HG02973 (cell line): ENCODE measurements around the gene ZNF219.

Source experiments
- ATAC-seq: cut with Tn5 transposase; IDR thresholded peaks from one replicate; pipeline ENCODE4 v1.9.1; 2021; ENCODE audit warnings: moderate library complexity; ENCODE audit not compliant: unreplicated experiment

The ZNF219 gene

DNA sequence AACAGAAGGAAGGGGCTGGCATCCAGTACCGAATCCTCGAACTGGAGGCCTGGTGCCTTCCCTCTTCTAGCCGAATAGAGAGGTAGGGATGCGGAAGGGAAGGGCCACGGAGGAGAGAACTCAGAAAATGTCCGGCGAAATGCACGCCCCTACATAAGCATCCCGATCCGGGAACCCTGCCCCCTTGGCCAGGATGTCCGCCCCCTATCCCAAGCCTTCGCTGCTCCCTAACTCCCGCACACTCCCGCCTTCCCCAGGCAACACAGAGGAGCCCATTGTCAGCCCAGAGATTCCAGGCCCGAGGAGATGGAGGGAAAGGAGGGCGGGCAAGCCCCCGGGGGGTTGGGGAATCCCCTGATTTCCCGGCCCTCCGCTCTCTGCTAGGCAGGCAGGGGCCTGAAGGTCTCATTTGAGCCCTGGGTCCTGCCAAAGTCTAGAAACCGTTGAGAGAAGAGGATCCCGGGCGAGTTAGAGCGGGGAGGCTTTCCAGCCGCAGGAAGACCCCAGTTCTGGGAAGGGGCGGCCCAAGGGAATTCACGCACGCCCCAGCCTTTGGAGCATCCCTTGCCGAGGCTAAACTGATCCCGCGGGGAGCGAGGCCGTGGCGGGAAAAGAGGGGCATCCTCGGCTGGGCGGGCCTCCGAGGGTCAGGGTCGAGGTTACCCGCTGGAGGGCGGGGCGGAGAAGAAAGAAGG, 28.9 kb downstream of the ZNF219 start:
- no peak for ATAC-seq

GRCh38 chr14:21068521-21069387, 29.7 kb downstream of the ZNF219 start:
- no peak for ATAC-seq

- no peak for ATAC-seq
Measured at GRCh38 chr14:21066882-21067502, 31.5 kb downstream of the ZNF219 start.

DNA sequence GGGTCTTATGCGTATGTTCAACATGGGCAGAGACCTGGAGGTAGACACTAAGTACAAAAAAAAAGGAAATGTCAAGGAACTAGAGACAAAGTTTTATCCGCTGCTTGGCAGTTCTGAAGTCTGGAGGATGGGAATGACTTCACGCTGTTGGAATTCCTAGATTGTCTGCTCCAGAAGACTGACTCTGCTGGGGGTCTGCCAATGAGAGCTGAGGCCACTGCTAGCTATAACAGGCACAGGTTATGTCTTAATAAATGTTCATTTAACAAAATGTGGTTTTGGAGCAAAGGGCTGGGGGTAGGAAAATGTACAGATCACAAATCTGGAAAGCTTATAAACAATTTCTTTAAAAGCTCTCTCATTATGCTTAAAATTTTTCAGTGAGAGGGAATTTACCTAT, 35.0 kb downstream of the ZNF219 start:
- ATAC-seq, result no peak

DNA sequence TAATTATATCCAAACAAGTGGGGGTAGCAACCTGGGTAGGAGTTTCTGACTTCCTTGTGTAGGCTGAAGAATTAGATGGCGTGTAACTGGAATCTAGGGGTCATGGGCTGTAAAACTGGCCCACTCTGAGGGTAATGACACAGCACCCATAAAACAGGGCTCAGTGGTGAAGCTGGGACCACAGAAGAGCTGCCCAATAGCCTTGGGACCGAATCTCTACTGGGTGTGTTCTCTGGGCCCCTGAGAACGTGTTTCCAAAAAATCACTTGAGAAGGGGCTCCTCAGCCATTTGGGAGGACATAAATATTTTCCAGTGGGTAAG, 37.1 kb downstream of the ZNF219 start:
- no peak for ATAC-seq

DNA sequence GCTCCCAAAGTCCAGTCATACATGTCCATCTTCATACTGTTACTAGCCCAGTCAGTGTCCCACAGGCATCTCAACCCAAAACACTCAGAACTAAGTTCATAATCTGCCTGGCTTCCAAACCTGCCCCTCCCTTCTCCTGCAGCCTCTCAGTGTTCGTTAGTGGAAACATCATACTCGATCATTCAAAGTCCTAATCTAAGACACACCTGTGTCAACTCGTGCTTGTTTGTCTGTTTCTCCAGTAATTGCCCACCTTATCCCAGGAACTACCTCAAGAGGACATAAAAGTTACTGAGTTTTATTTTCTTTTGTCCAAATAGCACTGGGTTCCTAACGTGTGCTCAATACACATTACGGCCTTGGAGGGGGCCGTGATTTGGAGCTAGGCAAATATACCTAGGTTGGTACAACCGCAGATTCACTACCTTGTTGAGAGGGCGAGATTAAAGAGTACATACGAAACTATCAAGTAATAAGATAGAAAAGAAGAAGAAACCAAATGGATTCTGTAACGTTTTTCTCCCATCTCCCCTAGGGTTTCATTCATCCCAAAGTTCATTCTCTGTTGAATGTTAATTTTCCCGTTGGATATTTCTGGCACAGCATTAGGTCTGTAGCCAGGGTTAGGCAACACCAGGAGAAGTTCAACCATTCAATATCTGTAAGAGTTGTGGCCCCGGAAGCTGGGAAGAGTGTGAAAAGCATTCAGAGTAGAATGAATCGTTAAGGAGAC, 37.7 kb downstream of the ZNF219 start:
- no peak for ATAC-seq

DNA sequence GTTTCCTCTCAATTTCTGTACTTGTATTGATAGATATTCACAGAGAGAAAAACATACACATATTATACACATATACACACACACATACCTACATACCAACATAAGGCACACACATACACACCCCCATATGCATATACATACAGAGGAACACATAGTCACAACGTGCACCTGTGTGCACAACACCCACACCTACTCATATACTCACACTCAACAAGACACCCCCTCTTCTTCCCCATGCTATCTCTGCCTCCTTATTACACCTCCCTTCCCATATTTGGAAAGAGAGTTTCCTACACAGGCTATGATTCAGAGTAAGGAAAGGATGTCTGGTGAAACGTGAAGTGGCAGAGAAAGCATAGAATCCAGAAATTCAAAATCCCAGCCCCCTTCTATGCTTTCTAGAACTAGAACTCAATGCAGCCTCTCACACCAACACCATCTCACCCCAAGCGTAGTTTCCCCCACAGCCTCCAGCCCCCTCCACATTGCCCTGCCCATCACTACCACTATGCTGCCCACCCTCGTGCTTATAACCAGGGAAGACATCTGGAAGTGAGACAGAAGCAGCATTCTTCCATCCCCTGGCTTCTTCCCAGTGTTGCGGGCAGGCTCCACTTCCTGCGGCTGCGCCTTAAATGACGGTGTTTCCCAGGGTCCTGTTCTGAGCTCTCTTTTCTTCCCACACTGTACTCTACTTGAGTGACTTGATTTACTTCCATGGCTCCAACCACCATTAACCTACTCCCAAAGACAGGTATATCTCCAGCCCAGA, 38.4 kb downstream of the ZNF219 start:
- no peak for ATAC-seq

GRCh38 chr14:21058903-21059302, 39.6 kb downstream of the ZNF219 start:
- ATAC-seq, result no peak

DNA sequence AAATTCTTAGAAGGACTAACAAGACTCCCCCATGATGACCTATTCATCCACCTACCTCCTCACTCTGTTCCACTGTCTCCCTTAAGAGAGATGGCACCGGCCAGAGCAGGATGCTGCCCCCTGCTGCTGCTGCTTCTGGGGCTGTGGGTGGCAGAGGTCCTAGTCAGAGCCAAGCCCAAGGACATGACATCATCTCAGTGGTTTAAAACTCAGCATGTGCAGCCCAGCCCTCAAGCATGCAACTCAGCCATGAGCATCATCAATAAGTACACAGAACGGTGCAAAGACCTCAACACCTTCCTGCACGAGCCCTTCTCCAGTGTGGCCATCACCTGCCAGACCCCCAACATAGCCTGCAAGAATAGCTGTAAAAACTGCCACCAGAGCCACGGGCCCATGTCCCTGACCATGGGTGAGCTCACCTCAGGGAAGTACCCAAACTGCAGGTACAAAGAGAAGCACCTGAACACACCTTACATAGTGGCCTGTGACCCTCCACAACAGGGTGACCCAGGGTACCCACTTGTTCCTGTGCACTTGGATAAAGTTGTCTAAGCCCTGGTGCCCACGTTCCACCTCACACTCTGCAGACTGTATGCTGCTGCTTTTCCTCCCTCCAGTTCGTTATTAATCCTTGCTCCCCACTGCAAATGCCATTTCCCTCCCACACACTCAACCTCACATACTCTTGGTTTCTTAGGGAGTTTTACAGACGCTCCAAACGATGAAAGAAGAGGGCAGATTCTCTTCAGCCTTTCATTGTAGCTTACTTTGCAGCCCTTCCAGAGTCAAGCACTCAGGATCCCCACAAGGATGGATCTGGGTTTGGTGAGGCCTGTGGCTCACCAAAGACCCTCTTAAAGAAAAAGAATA, 40.4 kb downstream of the ZNF219 start, which contains the start of gene RNASE8:
RNASE8 (plus strand) TSS at position 20 of the 873 bp plus-strand sequence; CDS start at position 91, 71 bp downstream.
- no peak for ATAC-seq

DNA sequence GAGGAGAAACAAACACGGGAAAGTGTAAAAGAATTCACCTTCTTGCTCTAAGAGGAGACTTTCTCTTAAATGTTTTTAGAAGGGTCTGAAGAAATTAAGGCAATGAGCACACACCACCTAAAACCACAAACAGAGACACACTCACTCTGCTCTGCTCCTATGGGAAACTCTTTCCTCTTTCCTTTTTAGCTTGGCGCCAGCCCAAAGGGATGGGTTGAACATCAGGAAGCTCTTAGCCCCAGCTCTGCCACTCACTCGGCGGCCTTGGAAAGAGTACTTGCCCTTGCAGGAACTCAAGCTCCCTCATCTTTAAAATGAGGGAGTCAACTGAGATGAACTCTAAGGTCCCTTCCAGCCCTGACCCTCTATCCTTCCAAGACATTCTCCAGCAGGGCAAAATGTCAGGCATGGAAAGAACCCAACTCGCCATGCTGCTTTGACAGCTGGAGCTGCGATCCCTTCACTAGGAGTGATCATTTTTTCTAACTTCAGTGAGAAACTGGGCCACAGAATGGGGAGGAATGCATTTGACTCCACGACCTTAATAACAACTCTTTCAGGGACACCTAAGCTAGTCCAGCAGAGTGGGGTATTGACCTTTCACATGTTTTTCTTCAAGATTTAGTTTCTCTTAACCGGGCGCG, 41.8 kb downstream of the ZNF219 start:
- no peak for ATAC-seq

DNA sequence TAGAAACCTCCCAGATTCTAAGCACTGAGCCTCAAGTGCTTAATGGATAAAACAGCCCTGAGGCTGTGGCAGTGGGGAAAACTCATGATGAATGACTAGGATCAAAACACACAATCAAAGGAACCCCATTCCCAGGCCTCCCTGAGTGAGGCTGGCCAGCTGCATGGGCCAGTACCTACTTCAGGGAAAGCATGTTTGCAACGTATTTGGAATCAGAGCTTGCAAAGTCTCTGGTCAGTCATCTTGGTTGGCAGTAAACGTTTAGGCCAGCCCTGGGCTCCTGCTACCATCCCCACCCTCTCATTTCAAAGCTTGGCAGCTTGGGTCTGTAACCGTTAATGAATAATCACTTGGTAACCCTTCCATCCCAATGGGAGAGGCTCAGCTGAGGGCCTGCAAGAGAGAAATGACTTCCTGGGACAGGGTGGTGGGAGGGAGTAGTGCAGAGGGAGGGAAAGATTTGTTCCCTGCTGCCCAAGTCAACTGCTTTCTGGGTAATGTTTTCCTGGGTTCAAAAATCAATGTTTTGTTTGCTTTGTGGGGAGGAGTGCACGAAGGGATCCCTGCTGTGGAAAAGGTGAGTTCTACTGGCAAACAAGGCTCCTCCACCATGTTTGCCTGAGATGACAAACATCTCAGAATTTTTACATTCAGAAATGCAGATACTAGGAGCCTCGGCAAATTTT, 42.9 kb downstream of the ZNF219 start:
- ATAC-seq, result no peak

DNA sequence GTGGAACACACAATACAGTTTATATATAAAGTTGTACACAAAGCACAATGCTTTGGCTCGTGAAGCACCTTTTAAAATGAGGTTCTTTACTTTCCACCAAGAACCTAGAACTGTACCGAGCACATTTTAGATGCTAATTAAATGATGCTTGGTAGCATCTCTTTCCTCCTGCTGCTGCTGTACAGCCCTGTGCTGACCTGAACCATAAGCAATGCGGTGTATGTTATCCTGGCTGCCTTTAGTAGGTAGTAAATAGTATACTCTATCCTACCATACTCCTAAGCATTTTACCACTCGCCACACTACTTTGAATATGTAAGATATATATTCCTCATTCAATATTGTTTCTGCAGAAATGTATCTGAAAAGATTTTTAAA, 43.7 kb downstream of the ZNF219 start:
- ATAC-seq, result no peak

GRCh38 chr14:21054123-21054767, 44.2 kb downstream of the ZNF219 start:
- ATAC-seq, result no peak

GRCh38 chr14:21053184-21054122, 45.0 kb downstream of the ZNF219 start:
- no peak for ATAC-seq

DNA sequence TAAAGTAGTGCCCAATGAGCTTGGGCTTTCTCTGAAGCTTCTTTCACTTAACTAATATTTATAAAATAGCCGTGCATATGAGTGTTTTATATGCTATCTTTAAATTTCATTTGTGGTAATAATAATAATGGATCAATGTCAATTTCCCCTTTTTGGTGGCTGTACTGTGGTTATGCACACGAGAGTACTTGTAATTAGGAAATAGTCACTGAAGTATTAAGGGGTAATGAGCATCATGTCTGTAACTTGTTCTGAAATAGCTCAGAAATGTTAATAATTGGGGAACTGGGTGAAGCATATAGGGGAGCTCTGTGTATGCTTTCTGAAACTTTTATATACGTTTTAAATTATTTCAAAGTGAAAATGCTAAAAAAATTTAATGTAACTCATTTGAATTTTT, 47.9 kb downstream of the ZNF219 start:
- no peak for ATAC-seq

- no peak for ATAC-seq
Measured at GRCh38 chr14:21049271-21049673, 49.2 kb downstream of the ZNF219 start.

DNA sequence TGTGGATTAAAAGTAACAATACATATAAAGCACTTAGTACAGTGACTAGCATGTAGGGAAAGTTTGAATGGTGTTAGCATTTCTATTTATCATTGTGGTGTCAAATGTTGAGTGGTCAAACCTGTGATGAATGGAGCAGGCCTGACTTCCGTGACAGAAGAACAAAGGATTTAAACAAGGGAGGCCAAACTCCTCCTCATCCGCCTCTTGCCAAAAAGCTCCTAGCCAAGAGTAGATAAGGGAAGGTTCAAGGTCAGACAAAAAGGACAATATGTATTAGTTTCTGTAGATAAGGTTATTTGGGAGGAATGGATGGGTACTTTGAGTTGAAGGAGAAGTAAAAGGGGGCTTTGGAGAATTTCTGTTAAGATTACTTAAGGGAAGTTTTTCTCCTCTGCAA, 49.8 kb downstream of the ZNF219 start:
- ATAC-seq, result no peak
